Mesendoderm (in vitro differentiated cells): ENCODE measurements around the gene HK2.
"Not testable (repeated sequence)": the region's sequence is repeated elsewhere in the genome, so short reads cannot be mapped to it uniquely, and the experiment has no call there.

Experiments
- DNase-seq: peaks from one replicate; pipeline ENCODE4 v3.0.0; 2013
- H2AK5ac ChIP-seq: 2 replicates; pipeline ENCODE4 v1.6.1; 2013; ENCODE audit warnings: low read length, inconsistent platforms
- H2BK120ac ChIP-seq: 2 replicates; pipeline ENCODE4 v1.6.1; 2013; ENCODE audit warnings: low read depth, mild to moderate bottlenecking, low read length, moderate library complexity, mixed read lengths
- H2BK15ac ChIP-seq: replicated peaks from 2 replicates; pipeline ENCODE4 v1.6.1; 2013; ENCODE audit warnings: low read depth, mild to moderate bottlenecking, moderate library complexity
- H2BK5ac ChIP-seq: 2 replicates; pipeline ENCODE4 v1.6.1; 2013; ENCODE audit warnings: low read length, inconsistent platforms
- H3K18ac ChIP-seq: 2 replicates; pipeline ENCODE4 v1.6.1; 2013; ENCODE audit warnings: mild to moderate bottlenecking, low read length, mixed read lengths
- H3K23ac ChIP-seq: one replicate; pipeline ENCODE4 v1.6.1; 2013; ENCODE audit warnings: low read length
- H3K27ac ChIP-seq: 2 replicates; pipeline ENCODE4 v1.5.1; 2013; ENCODE audit warnings: low read depth, mild to moderate bottlenecking, inconsistent platforms, low read length, moderate library complexity
- H3K27me3 ChIP-seq: 2 replicates; pipeline ENCODE4 v1.6.1; 2013; ENCODE audit warnings: low read length, control low read depth, mild to moderate bottlenecking, inconsistent platforms; ENCODE audit not compliant: insufficient read depth, poor library complexity
- H3K36me3 ChIP-seq: 2 replicates; pipeline ENCODE4 v1.6.1; 2013; ENCODE audit warnings: low read length, inconsistent platforms; ENCODE audit not compliant: control insufficient read depth, insufficient read depth
- H3K4ac ChIP-seq: one replicate; pipeline ENCODE4 v1.6.1; 2013; ENCODE audit warnings: low read depth, mild to moderate bottlenecking, low read length, moderate library complexity
- H3K4me1 ChIP-seq: 2 replicates; pipeline ENCODE4 v1.6.1; 2013; ENCODE audit warnings: low read depth, low read length, inconsistent platforms; ENCODE audit not compliant: control insufficient read depth
- H3K4me2 ChIP-seq: 2 replicates; pipeline ENCODE4 v1.6.1; 2013; ENCODE audit warnings: low read length
- H3K4me3 ChIP-seq: 2 replicates; pipeline ENCODE4 v1.5.1; 2013; ENCODE audit warnings: mild to moderate bottlenecking, low read length
- H3K56ac ChIP-seq: one replicate; pipeline ENCODE4 v1.6.1; 2013; ENCODE audit warnings: low read length
- H3K79me1 ChIP-seq: 2 replicates; pipeline ENCODE4 v1.6.1; 2013; ENCODE audit warnings: low read length, inconsistent platforms
- H3K79me2 ChIP-seq: 2 replicates; pipeline ENCODE4 v1.6.1; 2013; ENCODE audit warnings: mild to moderate bottlenecking, low read length; ENCODE audit not compliant: control insufficient read depth, insufficient read depth
- H3K9ac ChIP-seq: 2 replicates; pipeline ENCODE4 v1.6.1; 2013; ENCODE audit warnings: low read length, inconsistent platforms
- H4K5ac ChIP-seq: one replicate; pipeline ENCODE4 v1.6.1; 2013; ENCODE audit warnings: low read length
- H4K8ac ChIP-seq: one replicate; pipeline ENCODE4 v1.6.1; 2013; ENCODE audit warnings: low read depth, mild to moderate bottlenecking, control low read depth, low read length, moderate library complexity
- WGBS: extraction: QIAGEN DNeasy Blood & Tissue Kit; methylation state at CpG from one replicate; pipeline ENCODE4 v1.1.7; 2013; ENCODE audit warnings: low lambda C conversion rate, missing lambda C conversion rate; ENCODE audit not compliant: insufficient coverage; ENCODE audit errors: extremely low coverage; 5-methylcytosine and 5-hydroxymethylcytosine counted together

The HK2 gene

DNA sequence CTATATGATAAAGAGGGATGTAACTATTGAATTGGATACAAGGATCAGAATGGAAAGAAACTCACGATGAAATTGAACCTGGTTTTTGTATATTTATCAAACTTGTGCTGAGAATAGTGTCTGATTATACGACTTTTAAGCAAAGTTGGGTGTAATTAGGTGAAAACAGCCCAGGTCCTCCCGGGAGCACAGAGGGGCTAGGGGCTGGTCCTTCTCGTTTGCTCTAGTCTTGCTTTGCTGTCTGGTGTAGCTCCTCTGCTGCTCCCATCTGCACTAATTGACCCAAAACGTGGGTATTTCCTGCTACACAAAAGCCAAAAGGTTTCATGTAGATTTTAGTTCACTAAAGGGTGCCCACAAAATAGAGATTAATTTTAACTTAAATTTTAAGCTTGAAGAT, 58.7 kb downstream of the HK2 start:
- Histone ChIP-seq H3K4me1 (peaks cover 7% of the 10 kb centered on the region), H4K8ac (no peak overlapping the region), H3K27ac (no peak overlapping the region), H3K23ac (no peak overlapping the region), H3K4ac (no peak overlapping the region), H3K4me3 (no peak overlapping the region), H2BK5ac (no peak overlapping the region), H2AK5ac (no peak overlapping the region), H3K9ac (no peak overlapping the region), H3K56ac (no peak overlapping the region), H2BK120ac (no peak overlapping the region), H3K79me1 (no peaks in the 10 kb centered on the region), H3K18ac (no peak overlapping the region), H3K4me2 (no peak overlapping the region), H4K5ac (no peak overlapping the region), H3K27me3 (no peaks in the 10 kb centered on the region), H3K79me2 (no peaks in the 10 kb centered on the region), H3K36me3 (peaks cover 5% of the 10 kb centered on the region), H2BK15ac (no peak overlapping the region)
- no peak for DNase-seq
- no CpG with 5 or more reads among the region's 5 CpGs for WGBS

- Histone ChIP-seq H3K18ac (no peak overlapping the region), H3K4me3 (no peak overlapping the region), H3K27me3 (no peaks in the 10 kb centered on the region), H3K79me2 (no peaks in the 10 kb centered on the region), H4K8ac (no peak overlapping the region), H3K4ac (no peak overlapping the region), H4K5ac (no peak overlapping the region), H2BK120ac (no peak overlapping the region), H2BK5ac (no peak overlapping the region), H3K23ac (no peak overlapping the region), H3K79me1 (no peaks in the 10 kb centered on the region), H3K4me2 (no peak overlapping the region), H3K36me3 (peaks cover 3% of the 10 kb centered on the region), H3K9ac (no peak overlapping the region), H2AK5ac (no peak overlapping the region), H2BK15ac (no peak overlapping the region), H3K4me1 (peaks cover 7% of the 10 kb centered on the region), H3K56ac (no peak overlapping the region), H3K27ac (no peak overlapping the region)
- WGBS, result no CpG with 5 or more reads among the region's 5 CpGs
- DNase-seq, result no peak
Observed at GRCh38 chr2:74893332-74893731, 59.4 kb downstream of the HK2 start.

DNA sequence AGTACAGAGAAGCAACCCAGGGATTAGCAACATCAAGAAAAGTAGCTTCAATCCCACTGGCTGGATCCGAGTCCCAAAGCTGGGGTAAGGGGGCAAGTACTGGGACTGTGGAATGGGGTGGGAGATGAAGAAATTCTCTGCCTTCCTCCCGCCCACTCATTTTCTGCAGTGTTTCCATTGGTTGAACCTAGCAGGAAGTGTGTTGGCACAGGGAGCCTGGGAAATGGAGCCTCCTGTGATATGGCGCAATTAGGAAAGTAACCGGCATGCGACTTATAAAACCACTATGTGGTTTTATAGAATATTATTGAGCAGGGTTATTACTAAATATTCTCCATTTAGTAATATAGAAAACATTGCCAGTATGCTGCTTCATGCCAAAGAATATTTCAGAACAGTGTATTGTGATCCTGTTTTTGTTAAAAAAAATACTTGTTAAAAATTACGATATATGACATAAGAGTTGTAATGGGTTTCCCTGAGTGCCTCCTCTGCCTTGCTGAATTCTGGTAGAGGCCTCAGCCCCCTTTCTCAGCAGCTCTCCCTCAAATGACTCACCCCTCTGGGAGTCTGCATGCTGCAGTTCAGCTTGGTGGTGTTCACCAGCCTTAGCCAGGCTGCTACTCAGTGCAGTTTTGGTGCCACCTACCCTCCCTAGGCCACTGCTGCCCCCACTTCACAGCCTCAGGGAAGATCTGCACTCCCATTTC, 60.5 kb downstream of the HK2 start:
- no CpG with 5 or more reads among the region's 6 CpGs for WGBS
- Histone ChIP-seq H4K5ac (no peak overlapping the region), H2BK15ac (no peak overlapping the region), H3K27ac (no peak overlapping the region), H3K4me1 (peaks cover 7% of the 10 kb centered on the region), H3K9ac (no peak overlapping the region), H3K36me3 (no peaks in the 10 kb centered on the region), H3K79me2 (no peaks in the 10 kb centered on the region), H2AK5ac (no peak overlapping the region), H3K27me3 (no peaks in the 10 kb centered on the region), H3K56ac (no peak overlapping the region), H2BK120ac (no peak overlapping the region), H2BK5ac (no peak overlapping the region), H3K4ac (no peak overlapping the region), H3K18ac (no peak overlapping the region), H4K8ac (no peak overlapping the region), H3K4me2 (no peak overlapping the region), H3K4me3 (no peak overlapping the region), H3K23ac (no peak overlapping the region), H3K79me1 (no peaks in the 10 kb centered on the region)
- peak; percentile 31 for DNase-seq

GRCh38 chr2:74895001-74895400, 61.1 kb downstream of the HK2 start:
- Histone ChIP-seq H3K27me3 (no peaks in the 10 kb centered on the region), H3K4me3 (no peak overlapping the region), H3K4me2 (no peak overlapping the region), H3K18ac (no peak overlapping the region), H3K36me3 (no peaks in the 10 kb centered on the region), H2AK5ac (no peak overlapping the region), H3K9ac (no peak overlapping the region), H2BK120ac (no peak overlapping the region), H2BK5ac (no peak overlapping the region), H3K27ac (no peak overlapping the region), H2BK15ac (no peak overlapping the region), H3K79me1 (no peaks in the 10 kb centered on the region), H4K8ac (no peak overlapping the region), H3K23ac (no peak overlapping the region), H3K4me1 (peaks cover 7% of the 10 kb centered on the region), H4K5ac (no peak overlapping the region), H3K79me2 (no peaks in the 10 kb centered on the region), H3K56ac (no peak overlapping the region), H3K4ac (no peak overlapping the region)
- WGBS, result no CpG with 5 or more reads among the region's 2 CpGs
- DNase-seq, result no peak

DNA sequence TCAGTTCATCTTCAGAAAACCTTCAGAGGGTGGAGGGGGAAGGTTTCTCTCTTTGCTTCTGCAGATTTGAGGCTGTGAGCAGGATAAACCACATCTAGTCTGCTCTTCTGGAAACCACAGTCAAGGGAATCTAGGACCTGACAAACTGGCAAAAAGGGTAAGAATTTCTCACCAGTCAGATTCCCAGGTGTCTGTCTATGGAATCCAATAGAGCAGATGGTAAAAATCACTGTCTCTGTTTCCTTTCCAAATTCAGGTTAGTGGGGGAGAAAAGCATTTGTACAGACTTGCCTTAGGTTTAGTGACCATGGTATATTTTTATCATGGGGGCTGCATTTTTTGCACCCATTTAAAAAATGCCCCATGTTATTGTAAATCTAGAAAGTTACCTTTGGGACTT, 62.3 kb downstream of the HK2 start:
- no peak overlapping the region for H3K56ac ChIP-seq
- no peak overlapping the region for H2AK5ac ChIP-seq
- no peak overlapping the region for H3K23ac ChIP-seq
- H3K4me1 ChIP-seq, result peaks cover 13% of the 10 kb centered on the region
- H3K79me2 ChIP-seq, result no peaks in the 10 kb centered on the region
- no peak overlapping the region for H3K18ac ChIP-seq
- no peak overlapping the region for H3K4me3 ChIP-seq
- H3K27ac ChIP-seq, result no peak overlapping the region
- no peak overlapping the region for H3K9ac ChIP-seq
- DNase-seq, result peak; percentile 25
- H4K5ac ChIP-seq, result no peak overlapping the region
- H3K27me3 ChIP-seq, result no peaks in the 10 kb centered on the region
- H2BK120ac ChIP-seq, result no peak overlapping the region
- no peak overlapping the region for H3K4ac ChIP-seq
- H3K79me1 ChIP-seq, result no peaks in the 10 kb centered on the region
- no peak overlapping the region for H2BK5ac ChIP-seq
- H4K8ac ChIP-seq, result no peak overlapping the region
- H3K4me2 ChIP-seq, result no peak overlapping the region
- H3K36me3 ChIP-seq, result no peaks in the 10 kb centered on the region
- H2BK15ac ChIP-seq, result no peak overlapping the region

GRCh38 chr2:74900225-74900624, 66.3 kb downstream of the HK2 start:
- not testable (repeated sequence) for H4K5ac ChIP-seq, H3K4ac ChIP-seq, H3K56ac ChIP-seq, H3K23ac ChIP-seq, H2AK5ac ChIP-seq, H3K4me2 ChIP-seq, H3K79me1 ChIP-seq, H3K36me3 ChIP-seq, H2BK15ac ChIP-seq, H2BK5ac ChIP-seq, H4K8ac ChIP-seq, H3K4me3 ChIP-seq, H3K9ac ChIP-seq, H2BK120ac ChIP-seq, H3K79me2 ChIP-seq, H3K27me3 ChIP-seq, H3K27ac ChIP-seq, H3K18ac ChIP-seq
- DNase-seq, result peak; percentile 89
- WGBS, result no CpG with 5 or more reads among the region's 2 CpGs
- H3K4me1 ChIP-seq, result peaks cover 13% of the 10 kb centered on the region
